ENCODE data around the gene CDHR5. TPM values are rescaled to one million over a fixed set of nuclear protein-coding genes. Genes with fewer than 3 reads are reported as not detected.

CDHR5 gene
- total and polyA plus RNA-seq, 2 of the 4 experiments (the other 2 are of a cell fraction): not detected

- TF ChIP-seq CTCF (conservative IDR thresholded peaks at IDR 0.05; ENCODE audit: low read depth, low read length): no peak
These were observed 9.0 kb downstream of the CDHR5 start, which contains the start of gene IRF7 (continued) for GRCh38 chr11:615504-616319.

Data from IMR-90 (cell line).